Peyer's patch (tissue), 4 donors: Measurements from ENCODE around the gene ALG1. TPM values are rescaled to one million over a fixed set of nuclear protein-coding genes. Genes with fewer than 3 reads are reported as not detected.
A peak's percentile ranks its signal among the peaks of the same experiment; 100 is the strongest.

Source experiments
- DNase-seq, 3 donors: peaks; one replicate each; pipeline ENCODE4 v3.0.0-alpha.2; 2017 to 2019
- H3K27ac ChIP-seq, 4 donors: fragments of 200-600 bp; sonication (generic); one replicate each; pipeline ENCODE4 v1.5.1; 2016 to 2019
- H3K27me3 ChIP-seq, 2 donors: fragments of 200-600 bp; sonication (generic); one replicate each; pipeline ENCODE4 v1.5.1; 2019
- H3K36me3 ChIP-seq, 3 donors: fragments of 200-600 bp; sonication (generic); one replicate each; pipeline ENCODE4 v1.5.1; 2016 to 2019
- H3K4me1 ChIP-seq, 4 donors: fragments of 200-600 bp; sonication (generic); one replicate each; pipeline ENCODE4 v1.5.1; 2016 to 2019
- H3K4me3 ChIP-seq, 4 donors: fragments of 200-600 bp; sonication (generic); 1 replicate in 3 of 4; 2 replicates in 1 of 4; pipeline ENCODE4 v1.5.1; 2016 to 2019; ENCODE audit warnings: mild to moderate bottlenecking in 1 of 4
- H3K9me3 ChIP-seq, 4 donors: fragments of 200-600 bp; sonication (generic); one replicate each; pipeline ENCODE4 v1.5.1; 2016 to 2019; ENCODE audit warnings: mild to moderate bottlenecking in 1 of 4
- CTCF ChIP-seq, 6 experiments: fragments of 450-650 bp in 4 of 6; fragments of 200-600 bp in 2 of 6; sonication (generic) in 1 of 6; IDR thresholded peaks; one replicate each; pipeline ENCODE4 v1.5.1; 2017 to 2019; ENCODE audit warnings: antibody characterized with exemption in 6 of 6, mild to moderate bottlenecking in 3 of 6, moderate library complexity in 1 of 6
- POLR2A ChIP-seq, 2 donors: fragments of 450-650 bp; IDR thresholded peaks; one replicate each; pipeline ENCODE4 v1.5.1; 2017; ENCODE audit warnings: antibody characterized with exemption in 2 of 2, mild to moderate bottlenecking in 2 of 2, moderate library complexity in 2 of 2
- total RNA-seq, 4 donors: library from RNA; depleted of rRNA; stranded (reverse); fragments of >200 nt; gene quantifications; one replicate each; pipeline ENCODE4 v1.1.0, GENCODE V29; 2016

The ALG1 gene
- total RNA-seq, 4 donors from 2014 or later, result 17.8 to 33.9 (median 23.4) TPM

DNA sequence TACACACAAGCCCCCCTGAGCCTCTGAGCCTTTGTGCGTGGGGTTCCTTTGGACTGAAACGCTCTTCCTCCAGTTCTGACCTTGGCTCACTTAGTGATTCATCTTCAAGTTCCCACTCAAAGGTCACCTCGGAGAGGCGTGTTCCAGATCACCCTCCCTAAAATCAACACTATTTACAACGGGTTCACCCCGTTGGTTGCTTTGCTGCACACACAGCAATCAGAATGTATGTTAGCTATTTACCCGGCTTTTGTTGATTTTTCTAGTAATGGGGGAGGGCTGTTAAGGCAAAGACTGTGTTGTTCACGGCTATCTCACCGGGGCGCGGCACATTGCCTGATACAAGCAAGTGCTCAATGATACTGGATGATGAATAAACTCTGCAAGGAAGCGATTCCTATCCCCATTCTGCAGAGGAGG, 38.9 kb upstream of the ALG1 start:
- Histone ChIP-seq H3K36me3 (peaks cover 0 to 20% (median 0%) of the 10 kb centered on the region in 3 donors), H3K27ac (peak overlapping the region in 3 of 4 donors; percentile 58 to 84 (median 79)), H3K27me3 (no peaks in the 10 kb centered on the region), H3K9me3 (no peaks in the 10 kb centered on the region), H3K4me1 (peaks cover 0 to 18% (median 4%) of the 10 kb centered on the region in 4 donors), H3K4me3 (peak overlapping the region; percentile 54 to 93 (median 86))
- peak in 1 of 2 donors; percentile 7 for TF ChIP-seq POLR2A (IDR thresholded peaks at IDR 0.05)
- TF ChIP-seq CTCF (IDR thresholded peaks at IDR 0.05), result no peak
- DNase-seq, result peak in 2 of 3 donors; percentile 64 to 65

DNA sequence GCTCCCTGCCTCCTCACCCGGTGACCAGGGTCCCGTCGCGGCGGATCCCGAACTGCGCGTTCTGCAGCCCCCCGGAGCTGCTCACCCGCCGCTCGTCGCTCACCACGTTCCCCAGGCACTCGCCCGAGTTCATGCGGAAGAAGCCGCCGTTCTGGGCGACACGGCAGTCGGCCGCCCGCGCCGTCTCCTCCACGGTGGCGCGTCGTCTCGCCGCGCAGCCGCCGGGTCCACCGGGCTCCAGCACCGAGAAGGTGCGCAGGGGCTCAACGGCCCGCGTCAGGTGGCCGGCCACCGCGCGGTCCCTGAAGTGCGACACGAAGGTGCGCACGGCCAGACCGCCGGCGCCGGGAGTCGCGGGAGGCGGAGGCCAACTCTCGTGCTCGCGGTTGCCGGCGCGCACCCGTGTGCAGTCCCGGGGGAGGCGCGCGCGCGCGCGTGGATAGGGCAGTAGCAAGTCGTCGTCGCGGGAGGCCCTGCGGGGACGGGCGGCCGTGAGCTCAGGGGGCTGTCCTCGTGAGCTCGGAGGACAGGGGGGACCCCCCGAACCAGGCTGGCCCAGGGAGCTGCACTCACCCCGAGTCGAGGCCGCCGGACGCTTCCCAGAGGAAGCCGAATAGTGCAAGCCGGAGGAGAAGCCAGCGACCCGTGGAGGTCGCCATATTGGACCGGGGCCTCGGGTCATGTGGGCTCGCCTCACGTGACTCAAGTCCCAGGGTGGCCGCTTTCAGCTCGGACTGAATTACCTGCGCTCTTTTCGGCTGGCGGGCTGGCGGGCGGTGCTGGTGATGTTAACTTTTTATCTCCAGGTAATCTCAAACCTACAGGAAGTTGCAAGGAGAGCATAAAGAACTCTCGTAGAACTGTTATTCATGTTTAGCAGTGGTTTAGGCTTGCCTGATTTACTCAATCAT, 38.1 kb upstream of the ALG1 start, which contains the start of gene NAGPA:
NAGPA (minus strand) TSS at position 680 of the 911 bp plus-strand sequence; CDS start at position 659, 21 bp downstream.
- TF ChIP-seq CTCF (IDR thresholded peaks at IDR 0.05) (no peak), POLR2A (IDR thresholded peaks at IDR 0.05) (peak; percentile 9 to 44)
- no peaks in the 10 kb centered on the region for H3K9me3 ChIP-seq
- peaks cover 0 to 13% (median 0%) of the 10 kb centered on the region in 3 donors for H3K36me3 ChIP-seq
- H3K27me3 ChIP-seq, result no peaks in the 10 kb centered on the region
- peak within 1 kb of the TSS; percentile 51 to 84 (median 68) for H3K27ac ChIP-seq
- peaks cover 0 to 18% (median 4%) of the 10 kb centered on the region in 4 donors for H3K4me1 ChIP-seq
- peak; percentile 91 to 97 (median 95) for DNase-seq
- peak within 1 kb of the TSS; percentile 54 to 93 (median 86) for H3K4me3 ChIP-seq

DNA sequence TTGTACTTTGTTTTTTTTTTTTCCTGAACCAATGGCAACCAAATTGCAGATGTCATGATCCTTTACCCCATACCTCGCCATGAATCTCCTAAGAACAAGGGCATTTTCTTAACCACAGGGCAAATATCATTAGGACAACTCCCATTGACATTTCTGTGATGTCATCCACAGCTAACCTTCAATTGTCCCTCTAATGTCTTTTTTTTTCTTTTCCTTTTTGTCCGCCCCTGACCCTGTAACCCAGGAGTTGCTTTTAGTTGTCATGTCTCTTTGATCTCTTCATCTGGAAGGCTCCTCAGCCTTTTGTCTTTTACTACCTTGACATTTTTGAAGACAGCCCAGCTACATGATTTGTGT, 37.5 kb upstream of the ALG1 start:
- Histone ChIP-seq H3K27ac (peak overlapping the region; percentile 51 to 84 (median 68)), H3K4me3 (peak overlapping the region; percentile 54 to 93 (median 86)), H3K4me1 (peaks cover 0 to 18% (median 4%) of the 10 kb centered on the region in 4 donors), H3K9me3 (no peaks in the 10 kb centered on the region), H3K36me3 (peaks cover 0 to 7% (median 0%) of the 10 kb centered on the region in 3 donors), H3K27me3 (no peaks in the 10 kb centered on the region)
- DNase-seq, result no peak
- TF ChIP-seq CTCF (IDR thresholded peaks at IDR 0.05) (no peak), POLR2A (IDR thresholded peaks at IDR 0.05) (no peak)

GRCh38 chr16:5035909-5036227, 35.8 kb upstream of the ALG1 start:
- TF ChIP-seq CTCF (IDR thresholded peaks at IDR 0.05), result no peak
- no peak for TF ChIP-seq POLR2A (IDR thresholded peaks at IDR 0.05)
- H3K4me3 ChIP-seq, result no peak overlapping the region
- H3K4me1 ChIP-seq, result peaks cover 0 to 18% (median 4%) of the 10 kb centered on the region in 4 donors
- H3K9me3 ChIP-seq, result no peaks in the 10 kb centered on the region
- no peak overlapping the region for H3K27ac ChIP-seq
- DNase-seq, result no peak
- no peaks in the 10 kb centered on the region for H3K36me3 ChIP-seq
- no peaks in the 10 kb centered on the region for H3K27me3 ChIP-seq

- DNase-seq, result peak in 1 of 3 donors; percentile 23
- no peaks in the 10 kb centered on the region for H3K27me3 ChIP-seq
- no peak overlapping the region for H3K4me3 ChIP-seq
- H3K27ac ChIP-seq, result no peak overlapping the region
- H3K4me1 ChIP-seq, result peaks cover 0 to 18% (median 4%) of the 10 kb centered on the region in 4 donors
- TF ChIP-seq CTCF (IDR thresholded peaks at IDR 0.05), result no peak
- TF ChIP-seq POLR2A (IDR thresholded peaks at IDR 0.05), result no peak
- H3K36me3 ChIP-seq, result no peaks in the 10 kb centered on the region
- H3K9me3 ChIP-seq, result no peaks in the 10 kb centered on the region
Measured at GRCh38 chr16:5036228-5037156, 35.2 kb upstream of the ALG1 start.
